Muscle layer of colon (tissue), 2 donors: ENCODE measurements around the gene ITFG1.
"Not testable (repeated sequence)": the region's sequence is repeated elsewhere in the genome, so short reads cannot be mapped to it uniquely, and the experiment has no call there.

ENCODE experiments used
- H3K27ac ChIP-seq: one replicate; pipeline ENCODE4 v1.7.0; 2013; ENCODE audit warnings: low read depth, mild to moderate bottlenecking, low read length, moderate library complexity
- H3K27me3 ChIP-seq, 2 donors: one replicate each; pipeline ENCODE4 v1.7.0; 2013; ENCODE audit warnings: low read length in 2 of 2, mild to moderate bottlenecking in 2 of 2; ENCODE audit not compliant: insufficient read depth in 2 of 2, control insufficient read depth in 1 of 2
- H3K36me3 ChIP-seq: one replicate; pipeline ENCODE4 v1.7.0; 2013; ENCODE audit warnings: mild to moderate bottlenecking, low read length; ENCODE audit not compliant: insufficient read depth
- H3K4me1 ChIP-seq: one replicate; pipeline ENCODE4 v1.7.0; 2013; ENCODE audit warnings: mild to moderate bottlenecking, low read length; ENCODE audit not compliant: insufficient read depth
- H3K4me3 ChIP-seq, 2 donors: one replicate each; pipeline ENCODE4 v1.7.0; 2013; ENCODE audit warnings: low read length in 2 of 2, low read depth in 1 of 2, mild to moderate bottlenecking in 1 of 2, moderate library complexity in 1 of 2
- H3K9ac ChIP-seq: one replicate; pipeline ENCODE4 v1.7.0; 2013; ENCODE audit warnings: low read length
- H3K9me3 ChIP-seq: one replicate; pipeline ENCODE4 v1.7.0; 2013; ENCODE audit warnings: mild to moderate bottlenecking, low read length
- donor health status: abdominal sarcoma.
- donor health status: Adenocarcinoma of cecum.

The ITFG1 gene

GRCh38 chr16:47141773-47142485, 318.9 kb downstream of the ITFG1 start:
- no peaks in the 10 kb centered on the region for H3K36me3 ChIP-seq
- H3K27me3 ChIP-seq = peaks cover 16 to 20% of the 10 kb centered on the region in 2 donors
- peaks cover 5% of the 10 kb centered on the region for H3K4me1 ChIP-seq
- H3K9me3 ChIP-seq = no peaks in the 10 kb centered on the region
- H3K4me3 ChIP-seq = peak overlapping the region in 1 of 2 donors; percentile 50
- H3K27ac ChIP-seq = no peak overlapping the region
- no peak overlapping the region for H3K9ac ChIP-seq

DNA sequence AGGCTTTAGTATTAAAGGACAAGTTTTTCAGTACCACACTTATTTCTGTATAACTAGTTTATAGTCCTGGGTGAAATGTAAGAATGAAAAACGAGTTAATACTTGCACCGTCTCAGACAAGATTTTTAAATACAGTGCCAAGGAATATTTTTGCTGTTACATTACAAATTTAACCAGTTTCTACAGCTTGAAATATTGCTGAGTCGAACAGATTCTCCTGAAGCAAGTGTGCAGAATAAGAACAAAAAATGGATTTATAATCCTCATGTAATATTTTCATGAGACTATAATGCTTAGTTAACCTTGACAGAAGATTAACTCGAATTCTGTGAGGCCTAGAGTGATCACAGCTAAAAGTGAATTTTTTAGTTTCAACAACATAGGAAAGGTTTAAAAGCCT, 320.2 kb downstream of the ITFG1 start:
- Histone ChIP-seq H3K9ac (no peak overlapping the region), H3K36me3 (no peaks in the 10 kb centered on the region), H3K4me1 (peaks cover 5% of the 10 kb centered on the region), H3K9me3 (no peaks in the 10 kb centered on the region), H3K4me3 (no peak overlapping the region), H3K27me3 (peaks cover 16 to 20% of the 10 kb centered on the region in 2 donors), H3K27ac (no peak overlapping the region)

DNA sequence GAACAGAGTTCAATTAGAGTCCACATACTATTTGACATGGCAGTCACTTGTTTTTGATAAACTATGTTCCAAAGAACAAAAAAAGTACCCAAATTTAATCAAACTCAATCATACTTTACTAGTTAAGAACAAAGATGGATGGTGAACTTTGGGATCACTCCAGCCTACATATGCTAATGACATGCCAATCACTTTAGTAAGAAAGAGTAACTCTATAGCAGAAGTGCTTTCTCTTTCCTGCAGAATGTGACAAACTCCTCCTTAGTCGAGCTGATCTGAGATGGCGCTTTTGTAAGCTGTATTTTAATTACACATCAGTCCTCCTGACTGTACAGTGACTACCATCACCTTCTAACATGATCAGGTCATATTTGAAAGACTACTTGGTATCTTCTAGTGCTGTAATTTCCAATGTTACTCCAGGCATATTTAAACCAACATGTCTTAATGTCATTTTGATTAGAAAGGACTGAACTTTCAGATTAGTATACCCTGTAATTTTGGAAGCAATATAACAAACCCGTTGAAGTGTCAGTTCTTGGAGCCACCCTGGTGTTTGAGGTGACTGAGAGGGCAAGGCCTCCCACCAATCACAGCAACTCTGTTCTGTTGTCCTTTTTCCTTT, 321.2 kb downstream of the ITFG1 start:
- peaks cover 5% of the 10 kb centered on the region for H3K4me1 ChIP-seq
- no peaks in the 10 kb centered on the region for H3K9me3 ChIP-seq
- no peak overlapping the region for H3K27ac ChIP-seq
- no peak overlapping the region for H3K4me3 ChIP-seq
- H3K36me3 ChIP-seq = no peaks in the 10 kb centered on the region
- H3K9ac ChIP-seq = no peak overlapping the region
- H3K27me3 ChIP-seq = peaks cover 11 to 18% of the 10 kb centered on the region in 2 donors

DNA sequence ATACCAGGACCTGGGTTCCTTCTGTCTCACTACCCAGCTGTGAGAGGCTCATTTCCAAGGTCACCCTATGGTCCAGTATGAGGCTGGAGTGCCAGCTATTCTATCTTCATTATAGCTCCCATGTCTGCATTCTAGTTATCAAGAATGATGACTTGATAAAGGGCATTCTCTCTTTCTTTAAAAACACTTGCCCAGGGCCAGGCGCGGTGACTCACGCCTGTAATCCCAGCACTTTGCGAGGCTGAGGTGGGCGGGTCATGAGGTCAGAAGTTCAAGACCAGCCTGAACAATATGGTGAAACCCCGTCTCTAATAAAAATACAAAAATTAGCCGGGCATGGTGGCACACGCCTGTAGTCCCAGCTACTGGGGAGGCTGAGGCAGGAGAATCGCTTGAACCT, 322.9 kb downstream of the ITFG1 start:
- not testable (repeated sequence) for H3K9me3 ChIP-seq, H3K36me3 ChIP-seq, H3K4me1 ChIP-seq, H3K27ac ChIP-seq, H3K9ac ChIP-seq, H3K4me3 ChIP-seq
- peaks cover 11 to 13% of the 10 kb centered on the region in 2 donors for H3K27me3 ChIP-seq

DNA sequence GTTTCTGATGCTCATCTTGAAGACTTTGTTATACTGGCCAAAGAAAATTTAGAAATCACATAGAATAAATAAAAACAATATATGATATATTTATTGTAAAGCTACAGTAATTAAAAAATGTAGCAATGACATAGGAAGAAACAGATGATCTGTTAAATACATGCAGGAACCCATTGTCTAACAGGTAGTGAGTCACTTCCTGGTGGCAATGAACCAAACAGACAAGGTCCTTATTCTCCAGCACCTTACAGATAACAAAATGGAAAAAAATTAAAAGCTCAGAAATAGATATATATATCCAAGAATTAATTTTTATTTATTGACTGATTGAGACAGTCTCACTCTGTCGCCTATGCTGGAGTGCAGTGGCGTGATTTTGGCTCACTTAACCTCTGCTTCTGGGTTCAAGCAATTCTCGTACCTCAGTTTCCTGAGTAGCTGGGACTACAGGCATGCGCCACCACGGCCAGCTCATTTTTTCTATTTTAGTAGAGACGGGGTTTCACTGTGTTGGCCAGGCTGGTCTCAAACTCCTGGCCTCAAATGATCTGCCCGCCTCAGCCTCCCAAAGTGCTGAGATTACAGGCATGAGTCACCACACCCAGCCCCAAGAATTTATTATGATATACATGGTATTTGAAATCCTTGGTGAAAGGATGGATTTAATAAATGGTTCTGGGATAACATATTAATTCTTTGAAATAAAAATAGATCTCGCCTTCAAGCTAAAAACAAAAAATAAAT, 324.6 kb downstream of the ITFG1 start:
- Histone ChIP-seq H3K27me3 (no peaks in the 10 kb centered on the region), H3K36me3 (no peaks in the 10 kb centered on the region), H3K4me3 (no peak overlapping the region), H3K9me3 (no peaks in the 10 kb centered on the region), H3K9ac (no peak overlapping the region), H3K4me1 (no peaks in the 10 kb centered on the region), H3K27ac (no peak overlapping the region)

GRCh38 chr16:47134550-47134949, 326.3 kb downstream of the ITFG1 start:
- Histone ChIP-seq H3K27me3 (no peaks in the 10 kb centered on the region), H3K4me3 (no peak overlapping the region), H3K9ac (no peak overlapping the region), H3K27ac (no peak overlapping the region), H3K9me3 (no peaks in the 10 kb centered on the region), H3K4me1 (no peaks in the 10 kb centered on the region), H3K36me3 (no peaks in the 10 kb centered on the region)

DNA sequence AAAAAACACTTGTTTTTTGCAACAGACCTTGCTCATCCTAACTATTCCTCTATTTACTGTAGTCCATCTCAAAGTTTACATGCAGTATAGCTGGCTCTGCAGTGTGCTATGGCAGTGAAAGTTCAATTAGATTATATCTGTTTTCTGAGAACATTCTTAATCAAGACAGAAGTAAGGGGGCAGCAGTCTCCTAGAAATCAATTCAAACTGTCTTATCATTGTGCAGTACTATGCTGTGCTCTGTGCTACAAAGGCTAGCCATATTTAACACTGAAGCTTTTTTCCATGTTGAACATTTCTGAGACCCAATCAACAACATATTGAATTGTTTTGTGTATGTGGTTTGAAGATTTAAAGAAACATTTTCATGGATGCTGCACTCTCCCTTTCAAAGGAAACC, 328.6 kb downstream of the ITFG1 start:
- no peak overlapping the region for H3K4me3 ChIP-seq
- no peak overlapping the region for H3K9ac ChIP-seq
- no peaks in the 10 kb centered on the region for H3K36me3 ChIP-seq

DNA sequence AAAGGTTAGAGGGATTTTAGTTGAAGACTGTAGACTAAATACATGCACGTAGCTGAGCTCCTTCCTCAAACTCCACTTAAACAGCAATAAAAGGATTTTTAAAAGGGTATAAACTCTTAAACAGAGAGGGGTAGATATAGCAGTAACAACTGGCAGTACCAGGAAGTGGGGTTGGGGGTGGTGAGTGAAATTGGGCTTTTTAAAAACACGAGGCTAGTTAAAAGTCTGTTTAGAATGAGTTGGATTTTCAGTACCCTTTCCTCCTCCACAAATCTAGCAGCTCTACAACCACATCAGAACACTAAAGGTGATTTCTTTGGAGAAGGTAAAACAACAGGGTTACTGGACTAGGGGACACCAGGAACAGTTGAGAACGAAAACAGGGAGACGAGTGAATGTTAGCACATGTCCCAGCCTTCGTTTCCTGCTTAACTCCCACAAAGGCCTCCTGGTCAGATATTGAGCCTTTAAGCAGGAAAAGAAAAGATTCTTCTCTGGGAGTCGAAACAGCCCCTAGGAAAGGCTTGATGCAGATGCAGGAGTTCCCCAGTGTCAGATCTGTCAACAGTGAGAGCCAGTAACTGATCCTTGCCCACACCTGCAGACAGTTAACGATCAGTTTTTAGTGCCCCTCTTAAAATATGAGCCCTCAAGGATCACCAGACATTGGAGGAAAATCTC, 331.0 kb downstream of the ITFG1 start:
- H3K4me3 ChIP-seq = no peak overlapping the region
- H3K27ac ChIP-seq = no peak overlapping the region
- no peaks in the 10 kb centered on the region for H3K27me3 ChIP-seq
- H3K4me1 ChIP-seq = no peaks in the 10 kb centered on the region
- no peaks in the 10 kb centered on the region for H3K36me3 ChIP-seq
- no peak overlapping the region for H3K9ac ChIP-seq
- H3K9me3 ChIP-seq = no peaks in the 10 kb centered on the region

More for the DNA sequence above, 328.6 kb downstream of the ITFG1 start:
- no peaks in the 10 kb centered on the region for H3K4me1 ChIP-seq
- no peaks in the 10 kb centered on the region for H3K9me3 ChIP-seq
- no peak overlapping the region for H3K27ac ChIP-seq
- no peaks in the 10 kb centered on the region for H3K27me3 ChIP-seq

- Histone ChIP-seq H3K36me3 (no peaks in the 10 kb centered on the region), H3K27me3 (no peaks in the 10 kb centered on the region), H3K9me3 (no peaks in the 10 kb centered on the region), H3K9ac (no peak overlapping the region), H3K4me1 (no peaks in the 10 kb centered on the region), H3K27ac (no peak overlapping the region), H3K4me3 (no peak overlapping the region)
Observed at GRCh38 chr16:47127541-47127940, 333.3 kb downstream of the ITFG1 start.

DNA sequence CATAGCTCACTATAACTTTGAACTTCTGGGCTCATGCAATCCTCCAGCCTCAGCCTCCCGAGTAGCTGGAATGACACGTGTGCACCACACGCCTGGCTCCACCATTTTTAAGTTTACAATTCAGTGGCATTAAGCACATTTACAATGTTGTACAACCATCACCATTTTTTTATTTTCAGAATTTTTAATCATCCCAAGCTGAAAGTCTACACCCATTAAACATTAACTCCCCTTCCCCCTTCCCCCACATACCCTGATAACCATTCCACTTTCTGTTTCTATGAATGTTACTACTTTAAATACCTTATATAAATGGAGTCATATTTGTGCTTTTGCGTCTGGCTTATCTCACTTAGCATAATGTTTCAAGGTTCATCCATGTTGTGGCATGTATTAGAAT, 335.1 kb downstream of the ITFG1 start:
- no peaks in the 10 kb centered on the region for H3K4me1 ChIP-seq
- H3K27me3 ChIP-seq = no peaks in the 10 kb centered on the region
- no peaks in the 10 kb centered on the region for H3K9me3 ChIP-seq
- H3K27ac ChIP-seq = no peak overlapping the region
- H3K36me3 ChIP-seq = no peaks in the 10 kb centered on the region
- H3K4me3 ChIP-seq = no peak overlapping the region
- no peak overlapping the region for H3K9ac ChIP-seq

DNA sequence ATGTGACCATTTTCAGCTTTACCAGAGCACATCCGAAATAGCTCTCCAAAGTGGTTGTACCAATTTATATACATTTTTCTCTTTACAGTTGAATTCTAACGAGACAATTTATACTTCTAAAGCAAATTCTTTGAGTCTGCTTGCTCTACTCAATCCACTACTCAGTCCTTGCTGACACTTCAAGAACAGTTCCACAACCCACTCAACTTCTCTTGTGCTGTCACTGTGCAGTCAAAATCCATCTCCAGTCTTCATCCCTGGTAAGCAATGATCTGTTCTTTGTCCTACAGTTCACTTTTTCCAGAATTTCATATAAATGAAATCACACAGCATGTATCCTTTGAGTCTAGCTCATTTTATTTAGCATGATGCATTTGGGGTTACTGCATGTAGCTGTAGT, 347.7 kb downstream of the ITFG1 start:
- Histone ChIP-seq H3K9me3 (no peaks in the 10 kb centered on the region), H3K4me1 (no peaks in the 10 kb centered on the region), H3K36me3 (no peaks in the 10 kb centered on the region), H3K27ac (no peak overlapping the region), H3K27me3 (no peaks in the 10 kb centered on the region), H3K4me3 (no peak overlapping the region), H3K9ac (no peak overlapping the region)
